H1 (cell line): ENCODE measurements around the gene FAM171A1. TPM values are rescaled to one million over a fixed set of nuclear protein-coding genes. Genes with fewer than 3 reads are reported as not detected.

Source experiments
- CTCF ChIA-PET: fragments of 300-600 bp; sonication (Branson Sonifier 250); formaldehyde crosslinking; loops from one replicate; lab custom pipeline; 2021; ENCODE audit not compliant: partially characterized antibody; lab: Charles Lee
- POLR2A ChIA-PET: fragments of 300-600 bp; sonication (Branson Sonifier 250); formaldehyde crosslinking; loops from one replicate; lab custom pipeline; 2021; ENCODE audit warnings: inconsistent platforms; ENCODE audit not compliant: partially characterized antibody; lab: Charles Lee
- DNase-seq, 2 experiments: peaks; one replicate each; pipeline versions ENCODE4 v3.0.0 to v3.0.0-alpha.2; 2010 to 2022; ENCODE audit warnings: low spot score in 2 of 2, low read depth in 1 of 2, mixed read lengths in 1 of 2
- FAIRE-seq: peaks from 2 replicates; lab custom pipeline; 2011; peaks lifted over from hg19 to GRCh38; lab: Jason Lieb, UNC
- H2AFZ ChIP-seq: 2 replicates; pipeline ENCODE4 v1.8.1; 2012; ENCODE audit warnings: low read length, inconsistent platforms
- H2AK5ac ChIP-seq: 2 replicates; pipeline ENCODE4 v1.6.1; 2013; ENCODE audit warnings: low read depth, low read length
- H2BK120ac ChIP-seq: replicated peaks from 2 replicates; pipeline ENCODE3; 2013; ENCODE audit warnings: low read depth, low read length, inconsistent platforms
- H2BK12ac ChIP-seq: 2 replicates; pipeline ENCODE4 v1.6.1; 2013; ENCODE audit warnings: low read depth, low read length
- H2BK15ac ChIP-seq: 2 replicates; pipeline ENCODE4 v1.6.1; 2013; ENCODE audit warnings: low read length
- H2BK20ac ChIP-seq: 2 replicates; pipeline ENCODE4 v1.6.1; 2013; ENCODE audit warnings: low read length
- H2BK5ac ChIP-seq: 2 replicates; pipeline ENCODE4 v1.6.1; 2013; ENCODE audit warnings: low read depth, low read length
- H3K14ac ChIP-seq: 2 replicates; pipeline ENCODE4 v1.6.1; 2013; ENCODE audit warnings: inconsistent platforms; ENCODE audit not compliant: insufficient read length
- H3K18ac ChIP-seq: 2 replicates; pipeline ENCODE4 v1.6.1; 2013; ENCODE audit warnings: low read length; ENCODE audit errors: extremely low read depth
- H3K23ac ChIP-seq: 2 replicates; pipeline ENCODE4 v1.6.1; 2013; ENCODE audit warnings: inconsistent platforms; ENCODE audit not compliant: insufficient read length
- H3K23me2 ChIP-seq: 2 replicates; pipeline ENCODE4 v1.6.1; 2013; ENCODE audit warnings: low read depth, low read length
- H3K27ac ChIP-seq: 2 replicates; pipeline ENCODE4 v1.6.1; 2011; ENCODE audit warnings: low read depth, low read length, inconsistent platforms
- H3K27me3 ChIP-seq, 4 experiments: replicated peaks in 1 of 4; 1 replicate in 1 of 4; 2 replicates in 3 of 4; pipeline versions ENCODE4 v1.6.1 to v1.8.1; 2011 to 2013; ENCODE audit warnings: low read length in 3 of 4, mild to moderate bottlenecking in 3 of 4, inconsistent platforms in 2 of 4, mixed read lengths in 2 of 4, moderate library complexity in 1 of 4; ENCODE audit not compliant: control insufficient read depth in 3 of 4, insufficient read depth in 3 of 4; ENCODE audit errors: extremely low read depth in 1 of 4
- H3K36me3 ChIP-seq, 4 experiments: 2 replicates each; pipeline versions ENCODE4 v1.6.1 to v1.8.1; 2011 to 2013; ENCODE audit warnings: mild to moderate bottlenecking in 4 of 4, low read length in 3 of 4, moderate library complexity in 2 of 4, control low read depth in 1 of 4, inconsistent platforms in 1 of 4; ENCODE audit not compliant: insufficient read depth in 4 of 4, control insufficient read depth in 2 of 4
- H3K4ac ChIP-seq: replicated peaks from 2 replicates; pipeline ENCODE3; 2013; ENCODE audit warnings: low read length, low read depth, mixed read lengths, inconsistent platforms; ENCODE audit not compliant: insufficient read length
- H3K4me1 ChIP-seq, 4 experiments: replicated peaks in 1 of 4; 1 replicate in 1 of 4; 2 replicates in 3 of 4; pipeline versions ENCODE4 v1.6.1 to v1.8.1; 2011 to 2013; ENCODE audit warnings: low read length in 3 of 4, inconsistent platforms in 2 of 4, mixed read lengths in 1 of 4; ENCODE audit not compliant: insufficient read depth in 4 of 4, control insufficient read depth in 3 of 4
- H3K4me2 ChIP-seq, 2 experiments: 2 replicates each; pipeline versions ENCODE4 v1.6.1 to v1.8.1; 2011 to 2013; ENCODE audit warnings: low read depth in 2 of 2, low read length in 2 of 2, control low read depth in 1 of 2, inconsistent platforms in 1 of 2, mild to moderate bottlenecking in 1 of 2; ENCODE audit not compliant: insufficient read depth in 1 of 2
- H3K4me3 ChIP-seq, 4 experiments: fragments of 200-600, 300-600 bp in 1 of 4; sonication (generic), shearing (Covaris generic), sonication (Bioruptor Twin) in 1 of 4; 2 replicates each; pipeline versions ENCODE4 v1.5.1 to v1.8.1; 2011 to 2016; ENCODE audit warnings: low read length in 4 of 4, low read depth in 3 of 4, control low read depth in 2 of 4, inconsistent platforms in 2 of 4, mild to moderate bottlenecking in 2 of 4, mixed read lengths in 1 of 4, moderate library complexity in 1 of 4; ENCODE audit not compliant: insufficient read depth in 2 of 4; ENCODE audit errors: extremely low read depth in 1 of 4
- H3K56ac ChIP-seq: replicated peaks from 2 replicates; pipeline ENCODE3; 2013; ENCODE audit warnings: low read depth, mild to moderate bottlenecking, mixed read lengths, low read length, inconsistent platforms; ENCODE audit not compliant: insufficient read length
- H3K79me1 ChIP-seq: 2 replicates; pipeline ENCODE4 v1.6.1; 2013; ENCODE audit warnings: low read depth, low read length, control low read depth
- H3K79me2 ChIP-seq, 2 experiments: 2 replicates each; pipeline versions ENCODE4 v1.6.1 to v1.8.1; 2012 to 2013; ENCODE audit warnings: low read length in 2 of 2, mild to moderate bottlenecking in 2 of 2, inconsistent platforms in 1 of 2; ENCODE audit not compliant: insufficient read depth in 2 of 2, control insufficient read depth in 1 of 2
- H3K9ac ChIP-seq, 4 experiments: replicated peaks in 1 of 4; 1 replicate in 1 of 4; 2 replicates in 3 of 4; pipeline versions ENCODE4 v1.6.1 to v1.8.1; 2011 to 2013; ENCODE audit warnings: low read depth in 3 of 4, low read length in 3 of 4, control low read depth in 2 of 4, mild to moderate bottlenecking in 2 of 4, moderate library complexity in 2 of 4, inconsistent platforms in 1 of 4; ENCODE audit errors: extremely low read depth in 1 of 4
- H3K9me3 ChIP-seq, 2 experiments: 2 replicates each; pipeline versions ENCODE4 v1.6.1 to v1.8.1; 2012 to 2013; ENCODE audit warnings: mild to moderate bottlenecking in 2 of 2, moderate library complexity in 2 of 2, control low read depth in 1 of 2, inconsistent platforms in 1 of 2, low read depth in 1 of 2, low read length in 1 of 2, mixed read lengths in 1 of 2; ENCODE audit not compliant: insufficient read depth in 2 of 2
- H4K20me1 ChIP-seq, 2 experiments: replicated peaks in 1 of 2; 2 replicates each; pipeline versions ENCODE3 to v1.8.1; 2011 to 2013; ENCODE audit warnings: inconsistent platforms in 2 of 2, low read length in 2 of 2, mild to moderate bottlenecking in 1 of 2; ENCODE audit not compliant: insufficient read depth in 2 of 2, control insufficient read depth in 1 of 2
- H4K5ac ChIP-seq: 2 replicates; pipeline ENCODE4 v1.6.1; 2013; ENCODE audit warnings: low read length, low read depth, mixed read lengths, inconsistent platforms; ENCODE audit not compliant: insufficient read length
- H4K8ac ChIP-seq: 2 replicates; pipeline ENCODE4 v1.8.0; 2013; ENCODE audit warnings: mild to moderate bottlenecking, moderate library complexity, low read length, inconsistent platforms; ENCODE audit not compliant: insufficient read depth; ENCODE audit errors: extremely low read depth
- H4K91ac ChIP-seq: replicated peaks from 2 replicates; pipeline ENCODE3; 2013; ENCODE audit warnings: low read length, mixed read lengths, inconsistent platforms; ENCODE audit not compliant: insufficient read length
- SRF ChIP-seq: IDR thresholded peaks from 2 replicates; pipeline ENCODE4 v1.6.1; 2011; ENCODE audit warnings: mild to moderate bottlenecking, low read depth, low read length, moderate library complexity
- WGBS, 2 experiments: shearing (Covaris generic) in 1 of 2; methylation state at CpG; one replicate each; pipeline versions ENCODE4 v1.1.6 to v1.1.7; 2013 to 2015; ENCODE audit warnings: low lambda C conversion rate in 2 of 2, mixed read lengths in 2 of 2, inconsistent platforms in 1 of 2, low coverage in 1 of 2, missing lambda C conversion rate in 1 of 2; ENCODE audit not compliant: insufficient replicate concordance in 2 of 2, insufficient coverage in 1 of 2, insufficient read length in 1 of 2; ENCODE audit errors: extremely low coverage in 1 of 2, missing lambda C conversion rate in 1 of 2; 5-methylcytosine and 5-hydroxymethylcytosine counted together
- polyA plus RNA-seq, 7 experiments: library from polyadenylated mRNA; depleted of rRNA in 3 of 7; stranded (reverse) in 5 of 7; unstranded in 2 of 7; fragments of >200 nt in 5 of 7; fragments of 200-250 nt in 2 of 7; gene quantifications; 1 replicate in 5 of 7; 2 replicates in 1 of 7; 4 replicates in 1 of 7; pipeline versions ENCODE4 v1.2.1 to v1.2.3, GENCODE V29; 2011 to 2013; ENCODE audit warnings: missing spikeins in 2 of 7, mixed read lengths in 2 of 7
- total RNA-seq: library from RNA; stranded (reverse); fragmentation: NEBNext Ultra II Directional; extraction: Animal tissue kit (Norgen Biotek cat#: 25700); gene quantifications from 2 replicates; pipeline ENCODE4 v1.2.1, GENCODE V29; 2021

The FAM171A1 gene
- total and polyA plus RNA-seq, 2 of the 8 experiments (the other 6 are each of a cell fraction or from before 2014, with no cell fraction given): 26.6 to 42.1 TPM

- no peaks in the 10 kb centered on the region for H3K23me2 ChIP-seq
- no peak overlapping the region for H4K8ac ChIP-seq
- no peaks in the 10 kb centered on the region for H3K36me3 ChIP-seq
- no peaks in the 10 kb centered on the region for H3K79me1 ChIP-seq
- no peak overlapping the region for H4K91ac ChIP-seq
- H4K5ac ChIP-seq: no peak overlapping the region
- 83% methylated on average over 1 of the region's 1 CpG; no CpG with 5 or more reads in 1 of the 2 experiments for WGBS, 2 experiments
- no peak overlapping the region for H3K4me3 ChIP-seq
- no peaks in the 10 kb centered on the region for H3K79me2 ChIP-seq
- no peak overlapping the region for H3K9ac ChIP-seq
- H2BK12ac ChIP-seq: no peak overlapping the region
- no peak for FAIRE-seq
- no peaks in the 10 kb centered on the region for H3K4me1 ChIP-seq
- no peak overlapping the region for H3K23ac ChIP-seq
- DNase-seq: no peak
- H3K27me3 ChIP-seq: no peaks in the 10 kb centered on the region
- CTCF ChIA-PET: interaction anchor here (1.0 to 1.1 kb wide), 2 partner anchors 10 to 20 kb away, joined by 3 read pairs; no protein-coding TSS in a partner anchor
- H3K14ac ChIP-seq: no peak overlapping the region
- no peak overlapping the region for H2BK15ac ChIP-seq
- H3K56ac ChIP-seq: no peak overlapping the region
- H3K4me2 ChIP-seq: no peak overlapping the region
- POLR2A ChIA-PET: no interaction called here
- H4K20me1 ChIP-seq: no peaks in the 10 kb centered on the region
- H2AFZ ChIP-seq: no peak overlapping the region
- H2AK5ac ChIP-seq: no peak overlapping the region
- no peak overlapping the region for H2BK120ac ChIP-seq
- no peak overlapping the region for H2BK5ac ChIP-seq
- H3K27ac ChIP-seq: no peak overlapping the region
- no peaks in the 10 kb centered on the region for H3K9me3 ChIP-seq
- H2BK20ac ChIP-seq: no peak overlapping the region
- no peak overlapping the region for H3K4ac ChIP-seq
- no peak overlapping the region for H3K18ac ChIP-seq
- no peak for TF ChIP-seq SRF
Observed at GRCh38 chr10:15399060-15399661, 28.1 kb upstream of the FAM171A1 start.
